ENCODE results near the gene SLC43A1.

DNA sequence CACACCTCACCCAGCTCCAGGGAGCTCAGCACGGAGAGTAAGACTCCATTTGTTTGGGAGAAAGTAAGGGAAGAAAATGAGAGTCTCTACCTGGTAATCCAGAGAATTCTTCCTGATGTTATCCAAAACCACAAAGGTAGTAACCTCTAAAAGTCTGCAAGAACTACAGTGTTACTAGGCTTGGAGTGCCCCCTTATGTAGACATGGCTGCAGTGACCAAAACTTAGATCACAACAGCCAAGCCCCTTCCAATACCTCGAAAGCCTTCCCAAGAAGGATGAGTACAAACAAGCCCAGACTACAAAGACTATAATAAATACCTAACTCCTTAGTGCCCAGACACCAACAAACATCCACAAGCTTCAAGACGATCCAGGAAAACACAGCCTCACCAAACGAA, 47.1 kb upstream of the SLC43A1 start:
- TF ChIP-seq CTCF (conservative IDR thresholded peaks at IDR 0.05; ENCODE audit: low read depth, low read length) (no peak), CEBPB (IDR thresholded peaks at IDR 0.05; ENCODE audit: low read depth, low read length) (no peak), MXI1 (IDR thresholded peaks at IDR 0.05; ENCODE audit: borderline replicate concordance, low read depth, low read length) (no peak), CHD1 (IDR thresholded peaks at IDR 0.05; ENCODE audit: low read depth, low read length) (no peak)
